Duodenal mucosa (tissue), 2 donors: ENCODE data around the gene STAG1.

Experiments
- H3K27ac ChIP-seq: one replicate; pipeline ENCODE4 v1.7.0; 2013; ENCODE audit warnings: low read depth, low read length
- H3K27me3 ChIP-seq, 2 donors: one replicate each; pipeline ENCODE4 v1.7.0; 2013; ENCODE audit warnings: low read length in 2 of 2, control low read depth in 1 of 2; ENCODE audit not compliant: insufficient read depth in 2 of 2, control insufficient read depth in 1 of 2
- H3K36me3 ChIP-seq, 2 donors: one replicate each; pipeline ENCODE4 v1.7.0; 2013; ENCODE audit warnings: low read length in 2 of 2, control low read depth in 1 of 2; ENCODE audit not compliant: insufficient read depth in 2 of 2, control insufficient read depth in 1 of 2
- H3K4me1 ChIP-seq, 2 donors: one replicate each; pipeline ENCODE4 v1.7.0; 2013; ENCODE audit warnings: low read length in 2 of 2, control low read depth in 1 of 2; ENCODE audit not compliant: insufficient read depth in 2 of 2, control insufficient read depth in 1 of 2
- H3K4me3 ChIP-seq, 2 donors: one replicate each; pipeline ENCODE4 v1.7.0; 2013; ENCODE audit warnings: low read length in 2 of 2, low read depth in 1 of 2
- H3K9ac ChIP-seq, 2 donors: one replicate each; pipeline ENCODE4 v1.7.0; 2013; ENCODE audit warnings: low read length in 2 of 2, low read depth in 1 of 2
- H3K9me3 ChIP-seq, 2 donors: one replicate each; pipeline ENCODE4 v1.7.0; 2013; ENCODE audit warnings: low read length in 2 of 2, control low read depth in 1 of 2; ENCODE audit not compliant: control insufficient read depth in 1 of 2

Gene STAG1

DNA sequence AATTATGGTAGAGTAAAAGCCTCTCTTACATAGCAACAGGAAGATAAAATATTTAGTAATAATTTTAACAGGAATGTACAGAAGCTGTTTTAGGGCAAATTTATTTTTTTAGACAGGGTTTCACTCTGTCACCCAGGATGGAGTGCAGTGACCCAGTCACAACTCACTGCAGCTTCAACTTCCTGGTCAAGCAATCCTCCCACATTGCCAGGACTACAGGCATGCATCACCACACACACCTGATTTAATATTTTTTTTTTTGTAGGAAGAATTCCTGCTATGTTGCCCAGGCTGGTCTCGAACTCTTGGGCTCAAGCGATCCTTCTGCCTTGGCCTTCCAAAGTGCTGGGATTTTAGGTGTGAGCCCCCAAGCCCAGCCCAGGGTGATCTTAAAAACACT, 440.9 kb downstream of the STAG1 start:
- no peaks in the 10 kb centered on the region for H3K27me3 ChIP-seq
- H3K9ac ChIP-seq: no peak overlapping the region
- peaks cover 0 to 4% of the 10 kb centered on the region in 2 donors for H3K36me3 ChIP-seq
- H3K27ac ChIP-seq: no peak overlapping the region
- no peak overlapping the region for H3K4me3 ChIP-seq
- no peaks in the 10 kb centered on the region for H3K9me3 ChIP-seq
- H3K4me1 ChIP-seq: no peaks in the 10 kb centered on the region

DNA sequence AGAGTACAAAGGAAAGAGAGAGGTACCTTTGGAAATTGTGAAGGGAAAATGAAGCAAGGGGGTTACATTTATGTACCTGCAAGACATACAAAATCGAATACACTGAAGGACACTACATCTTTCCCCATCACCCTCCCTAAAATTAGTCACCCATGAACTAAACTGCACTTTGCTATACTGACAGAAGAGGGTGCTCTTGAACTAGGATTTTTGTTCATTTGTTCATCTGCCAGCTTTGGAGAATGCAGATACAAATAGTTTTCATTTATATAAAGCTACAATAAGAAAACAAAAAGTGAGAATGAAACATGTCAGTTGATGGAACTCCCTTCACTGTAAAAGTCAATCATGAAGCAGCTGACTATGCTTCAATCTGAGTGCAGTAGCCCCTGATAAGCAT, 446.3 kb downstream of the STAG1 start:
- Histone ChIP-seq H3K9me3 (no peaks in the 10 kb centered on the region), H3K36me3 (peaks cover 8 to 18% of the 10 kb centered on the region in 2 donors), H3K27ac (no peak overlapping the region), H3K4me1 (no peaks in the 10 kb centered on the region), H3K27me3 (no peaks in the 10 kb centered on the region), H3K4me3 (no peak overlapping the region), H3K9ac (no peak overlapping the region)

DNA sequence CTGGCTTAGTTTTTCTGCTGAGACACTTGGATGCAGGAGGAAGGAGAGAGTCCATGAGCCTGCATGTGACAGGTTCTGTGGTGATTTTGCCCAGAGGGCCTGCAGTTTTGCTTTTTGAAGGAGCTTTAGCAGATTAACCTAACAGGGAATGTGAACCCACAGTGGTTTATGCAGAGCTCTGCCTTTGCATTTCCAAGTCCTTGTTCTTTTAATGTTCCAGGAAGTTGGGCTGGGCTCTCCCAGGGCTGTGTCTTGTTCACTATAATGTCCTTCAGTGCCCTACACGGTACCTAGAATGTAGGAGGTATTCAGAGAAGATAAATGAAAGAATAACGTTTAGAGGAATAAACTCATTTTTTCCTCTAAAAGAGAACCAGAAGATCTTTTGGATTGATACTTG, 451.7 kb downstream of the STAG1 start:
- no peak overlapping the region for H3K27ac ChIP-seq

DNA sequence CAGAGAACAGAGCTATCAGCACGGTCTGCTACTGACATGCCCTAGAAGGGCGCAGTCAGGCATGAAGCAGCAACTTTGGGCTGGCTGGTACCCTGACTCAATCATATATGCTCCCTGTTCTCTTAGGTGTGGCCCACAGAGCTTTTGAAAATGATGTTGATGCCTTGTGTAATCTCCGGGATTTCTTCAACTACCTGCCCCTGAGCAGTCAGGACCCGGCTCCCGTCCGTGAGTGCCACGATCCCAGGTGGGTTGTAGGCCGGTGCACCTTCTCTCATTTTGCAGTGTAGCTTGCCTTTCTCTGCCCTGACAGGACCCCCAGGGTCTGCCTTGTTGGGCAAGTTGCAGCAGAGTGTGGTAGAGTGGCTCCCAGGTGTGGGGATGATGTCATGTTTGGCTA, 454.4 kb downstream of the STAG1 start:
- Histone ChIP-seq H3K27me3 (no peaks in the 10 kb centered on the region), H3K4me3 (no peak overlapping the region), H3K9me3 (no peaks in the 10 kb centered on the region), H3K36me3 (peaks cover 16 to 71% of the 10 kb centered on the region in 2 donors), H3K9ac (no peak overlapping the region), H3K4me1 (no peaks in the 10 kb centered on the region), H3K27ac (no peak overlapping the region)

More for the DNA sequence above, 451.7 kb downstream of the STAG1 start:
- Histone ChIP-seq H3K27me3 (no peaks in the 10 kb centered on the region), H3K36me3 (peaks cover 16 to 60% of the 10 kb centered on the region in 2 donors), H3K4me1 (no peaks in the 10 kb centered on the region), H3K9ac (no peak overlapping the region), H3K4me3 (no peak overlapping the region), H3K9me3 (no peaks in the 10 kb centered on the region)

DNA sequence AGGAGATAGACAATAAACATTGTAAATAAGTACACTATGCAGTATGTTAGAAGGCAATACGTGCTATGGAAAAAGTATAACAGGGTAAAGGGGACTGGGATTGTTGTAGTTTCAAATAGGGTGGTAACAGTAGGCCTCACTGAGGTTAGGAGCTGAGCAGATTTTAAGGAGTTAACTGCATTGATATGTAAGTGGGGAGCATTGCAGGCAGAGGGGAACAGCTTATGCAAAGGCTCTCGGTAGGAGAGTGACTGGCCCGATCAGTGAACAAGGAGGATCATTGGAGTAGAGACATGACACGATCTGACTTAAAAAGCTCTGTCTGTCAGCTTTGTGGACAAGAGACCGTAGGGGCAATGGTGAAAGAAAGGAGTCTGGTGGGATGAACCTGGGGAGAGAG, 455.2 kb downstream of the STAG1 start:
- peaks cover 16 to 70% of the 10 kb centered on the region in 2 donors for H3K36me3 ChIP-seq
- no peaks in the 10 kb centered on the region for H3K9me3 ChIP-seq
- no peaks in the 10 kb centered on the region for H3K4me1 ChIP-seq
- H3K9ac ChIP-seq: no peak overlapping the region
- H3K27me3 ChIP-seq: no peaks in the 10 kb centered on the region
- H3K4me3 ChIP-seq: no peak overlapping the region
- no peak overlapping the region for H3K27ac ChIP-seq

GRCh38 chr3:136294176-136294575, 458.0 kb downstream of the STAG1 start:
- Histone ChIP-seq H3K9ac (no peak overlapping the region), H3K27ac (no peak overlapping the region), H3K27me3 (no peaks in the 10 kb centered on the region), H3K36me3 (peaks cover 8 to 44% of the 10 kb centered on the region in 2 donors), H3K4me3 (no peak overlapping the region), H3K9me3 (no peaks in the 10 kb centered on the region), H3K4me1 (no peaks in the 10 kb centered on the region)

GRCh38 chr3:136293279-136293678, 458.9 kb downstream of the STAG1 start:
- H3K27ac ChIP-seq: no peak overlapping the region
- H3K27me3 ChIP-seq: no peaks in the 10 kb centered on the region
- H3K4me1 ChIP-seq: no peaks in the 10 kb centered on the region
- peaks cover 4 to 37% of the 10 kb centered on the region in 2 donors for H3K36me3 ChIP-seq
- no peak overlapping the region for H3K9ac ChIP-seq
- no peak overlapping the region for H3K4me3 ChIP-seq
- no peaks in the 10 kb centered on the region for H3K9me3 ChIP-seq

DNA sequence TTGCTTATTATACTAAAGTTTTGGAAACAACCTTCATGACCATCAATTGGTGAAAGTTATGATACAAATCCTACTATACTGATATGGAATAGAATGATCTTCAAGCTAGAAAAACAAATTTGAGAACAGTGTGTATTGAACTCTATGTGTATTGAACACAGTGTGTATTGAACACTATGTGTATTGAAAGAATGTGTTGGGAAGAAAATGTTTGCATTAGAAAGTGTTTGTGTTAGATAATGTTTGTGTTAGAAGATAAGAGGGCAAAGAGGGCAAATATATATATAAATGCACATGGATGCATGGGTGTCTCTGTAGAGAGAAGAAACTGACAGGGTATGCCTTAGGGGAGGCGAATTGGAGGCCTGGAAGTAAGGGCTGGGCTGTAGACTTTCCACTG, 459.7 kb downstream of the STAG1 start:
- H3K27ac ChIP-seq: no peak overlapping the region
- H3K27me3 ChIP-seq: no peaks in the 10 kb centered on the region
- H3K4me1 ChIP-seq: no peaks in the 10 kb centered on the region
- H3K36me3 ChIP-seq: peaks cover 2 to 34% of the 10 kb centered on the region in 2 donors
- H3K4me3 ChIP-seq: no peak overlapping the region
- H3K9ac ChIP-seq: no peak overlapping the region
- H3K9me3 ChIP-seq: no peaks in the 10 kb centered on the region

GRCh38 chr3:136291302-136291701, 460.9 kb downstream of the STAG1 start:
- H3K9me3 ChIP-seq: no peaks in the 10 kb centered on the region
- H3K4me1 ChIP-seq: no peaks in the 10 kb centered on the region
- no peak overlapping the region for H3K4me3 ChIP-seq
- no peaks in the 10 kb centered on the region for H3K27me3 ChIP-seq
- H3K9ac ChIP-seq: no peak overlapping the region
- peaks cover 0 to 31% of the 10 kb centered on the region in 2 donors for H3K36me3 ChIP-seq
- H3K27ac ChIP-seq: no peak overlapping the region
